Lung (tissue), 12 donors: ENCODE measurements around the gene PLB1. TPM values are rescaled to one million over a fixed set of nuclear protein-coding genes. Genes with fewer than 3 reads are reported as not detected.

Experiments
- ATAC-seq: fragments of 200-7000 bp; cut with Tn5 transposase; one replicate; pipeline ENCODE4 v1.9.1; 2020; ENCODE audit warnings: moderate number of reproducible peaks; ENCODE audit not compliant: insufficient read depth, low FRiP score
- DNase-seq, 3 donors: peaks; one replicate each; pipeline ENCODE4 v3.0.0-alpha.2; 2013 to 2017
- H3K27ac ChIP-seq, 2 donors: one replicate each; pipeline ENCODE4 v1.5.1; 2013; ENCODE audit warnings: mild to moderate bottlenecking in 2 of 2, moderate library complexity in 2 of 2, control low read depth in 1 of 2, inconsistent platforms in 1 of 2, low read depth in 1 of 2, low read length in 1 of 2
- H3K27me3 ChIP-seq, 3 donors: one replicate each; pipeline ENCODE4 v1.5.1; 2013; ENCODE audit warnings: low read length in 2 of 3; ENCODE audit not compliant: control insufficient read depth in 3 of 3, insufficient read depth in 3 of 3
- H3K36me3 ChIP-seq, 4 donors: one replicate each; pipeline ENCODE4 v1.5.1; 2013; ENCODE audit warnings: low read length in 4 of 4, mild to moderate bottlenecking in 1 of 4, moderate library complexity in 1 of 4; ENCODE audit not compliant: control insufficient read depth in 4 of 4, insufficient read depth in 4 of 4
- H3K4me1 ChIP-seq, 5 donors: one replicate each; pipeline ENCODE4 v1.5.1; 2013; ENCODE audit warnings: low read length in 5 of 5, mild to moderate bottlenecking in 2 of 5, moderate library complexity in 1 of 5; ENCODE audit not compliant: control insufficient read depth in 5 of 5, insufficient read depth in 5 of 5
- H3K4me3 ChIP-seq: one replicate; pipeline ENCODE4 v1.5.1; 2013; ENCODE audit warnings: mild to moderate bottlenecking, control low read depth, moderate library complexity
- H3K9ac ChIP-seq, 2 donors: one replicate each; pipeline ENCODE4 v1.5.1; 2013; ENCODE audit warnings: low read length in 2 of 2, control low read depth in 1 of 2; ENCODE audit not compliant: insufficient read depth in 1 of 2
- H3K9me3 ChIP-seq, 4 donors: one replicate each; pipeline ENCODE4 v1.5.1; 2013; ENCODE audit warnings: low read length in 3 of 4, mild to moderate bottlenecking in 1 of 4, moderate library complexity in 1 of 4; ENCODE audit not compliant: control insufficient read depth in 4 of 4, insufficient read depth in 3 of 4
- WGBS, 2 donors: extraction: QIAGEN DNeasy Blood & Tissue Kit; methylation state at CpG; one replicate each; pipeline ENCODE4 v1.1.7; 2013; 5-methylcytosine and 5-hydroxymethylcytosine counted together
- polyA plus RNA-seq, 2 donors: library from polyadenylated mRNA; stranded (reverse); fragments of 200-250 nt; gene quantifications; one replicate each; pipeline ENCODE4 v1.2.1, GENCODE V29; 2013
- total RNA-seq, 2 donors: library from RNA; depleted of rRNA in 1 of 2; stranded (reverse); fragments of >200 nt in 1 of 2; gene quantifications; one replicate each; pipeline ENCODE4 v1.2.1, GENCODE V29; 2014 to 2021
- TF ChIP-seq, protein P1 (sequence below): IDR thresholded peaks from 2 replicates; pipeline ENCODE4 v1.5.1; 2012; ENCODE audit warnings: mild to moderate bottlenecking; ENCODE audit errors: control extremely low read depth, extremely low read depth
- donor health status: control.
- donor health status: control.
- donor health status: Bipolar disorder and iron deficiency.
- donor health status: healthy.
- donor health status: DM: yes; HTN: yes; CAD: no.

The PLB1 gene
- total and polyA plus RNA-seq, 4 donors, result 1.0 to 10.3 (median 6.7) TPM

DNA sequence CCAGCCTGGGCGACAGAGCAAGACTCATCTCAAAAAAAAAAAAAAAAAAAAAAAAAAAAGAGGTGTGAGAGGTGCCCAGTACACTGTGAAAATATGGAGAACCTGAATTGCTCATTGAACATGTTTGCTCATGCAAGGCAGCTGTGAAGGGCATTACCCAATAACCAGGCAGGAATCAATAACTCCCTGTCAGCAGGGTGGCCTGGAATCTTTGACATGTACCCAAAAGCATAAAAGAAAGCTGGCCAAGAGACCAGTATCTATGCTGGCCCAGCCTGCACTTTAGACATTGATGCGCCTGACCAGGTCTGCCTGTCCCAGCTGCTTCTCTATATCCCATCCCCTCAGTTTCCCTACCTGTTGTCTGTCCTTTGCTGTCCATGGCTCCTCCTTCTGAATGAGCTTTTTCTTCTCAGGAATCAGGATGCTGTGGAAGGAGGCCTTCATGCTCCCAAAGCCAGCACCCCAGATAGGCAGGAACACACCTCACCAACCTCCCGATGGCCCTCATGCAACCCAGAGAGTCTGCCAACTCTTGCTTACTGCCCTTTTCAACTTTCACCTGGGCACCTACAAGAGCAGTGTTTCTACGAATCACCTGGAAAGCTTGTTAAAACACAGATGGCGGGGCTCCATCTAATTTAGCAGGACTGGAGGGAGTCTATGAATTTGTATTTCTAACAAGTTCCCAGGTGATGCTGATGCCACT lies 172.4 kb downstream of the PLB1 start:
- Histone ChIP-seq H3K27me3 (no peaks in the 10 kb centered on the region), H3K9ac (no peak overlapping the region), H3K4me3 (no peak overlapping the region), H3K9me3 (peaks cover 0 to 3% (median 0%) of the 10 kb centered on the region in 4 donors), H3K36me3 (no peaks in the 10 kb centered on the region), H3K4me1 (peaks cover 4 to 25% (median 13%) of the 10 kb centered on the region in 5 donors), H3K27ac (no peak overlapping the region)
- ATAC-seq (no peak), DNase-seq (no peak)
- 95 to 96% methylated on average over 5 of the region's 5 CpGs for WGBS, 2 donors
- TF ChIP-seq, protein P1, sequence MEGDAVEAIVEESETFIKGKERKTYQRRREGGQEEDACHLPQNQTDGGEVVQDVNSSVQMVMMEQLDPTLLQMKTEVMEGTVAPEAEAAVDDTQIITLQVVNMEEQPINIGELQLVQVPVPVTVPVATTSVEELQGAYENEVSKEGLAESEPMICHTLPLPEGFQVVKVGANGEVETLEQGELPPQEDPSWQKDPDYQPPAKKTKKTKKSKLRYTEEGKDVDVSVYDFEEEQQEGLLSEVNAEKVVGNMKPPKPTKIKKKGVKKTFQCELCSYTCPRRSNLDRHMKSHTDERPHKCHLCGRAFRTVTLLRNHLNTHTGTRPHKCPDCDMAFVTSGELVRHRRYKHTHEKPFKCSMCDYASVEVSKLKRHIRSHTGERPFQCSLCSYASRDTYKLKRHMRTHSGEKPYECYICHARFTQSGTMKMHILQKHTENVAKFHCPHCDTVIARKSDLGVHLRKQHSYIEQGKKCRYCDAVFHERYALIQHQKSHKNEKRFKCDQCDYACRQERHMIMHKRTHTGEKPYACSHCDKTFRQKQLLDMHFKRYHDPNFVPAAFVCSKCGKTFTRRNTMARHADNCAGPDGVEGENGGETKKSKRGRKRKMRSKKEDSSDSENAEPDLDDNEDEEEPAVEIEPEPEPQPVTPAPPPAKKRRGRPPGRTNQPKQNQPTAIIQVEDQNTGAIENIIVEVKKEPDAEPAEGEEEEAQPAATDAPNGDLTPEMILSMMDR, result no peak

DNA sequence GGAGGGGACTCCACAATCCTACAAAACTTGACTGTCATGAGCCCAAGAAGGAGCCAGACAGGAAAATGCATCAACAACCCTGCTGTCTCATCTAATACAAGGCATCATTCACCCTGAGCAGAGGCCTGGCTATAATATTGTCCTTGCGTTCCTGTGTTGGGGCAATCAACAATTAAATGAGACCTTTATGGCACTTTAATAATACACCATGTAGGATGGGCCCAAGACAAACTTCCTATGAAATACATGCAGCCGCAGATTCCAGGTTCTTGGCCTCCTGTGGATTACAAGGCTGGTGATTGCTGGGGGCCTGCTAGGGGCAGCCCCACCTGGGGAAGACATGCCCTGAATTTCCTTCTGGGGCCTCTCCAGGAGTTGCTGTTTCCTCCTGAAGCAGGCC lies 173.0 kb downstream of the PLB1 start:
- no peak overlapping the region for H3K9ac ChIP-seq
- no peak overlapping the region for H3K4me3 ChIP-seq
- no peak for DNase-seq
- H3K27ac ChIP-seq, result no peak overlapping the region
- TF ChIP-seq, protein P1, result no peak
- no peaks in the 10 kb centered on the region for H3K36me3 ChIP-seq
- no peaks in the 10 kb centered on the region for H3K27me3 ChIP-seq
- H3K4me1 ChIP-seq, result peaks cover under 1 to 19% (median 8%) of the 10 kb centered on the region in 5 donors
- no peak for ATAC-seq
- peaks cover 0 to 3% (median 0%) of the 10 kb centered on the region in 4 donors for H3K9me3 ChIP-seq
- WGBS, 2 donors, result 96 to 98% methylated on average over 2 of the region's 2 CpGs

DNA sequence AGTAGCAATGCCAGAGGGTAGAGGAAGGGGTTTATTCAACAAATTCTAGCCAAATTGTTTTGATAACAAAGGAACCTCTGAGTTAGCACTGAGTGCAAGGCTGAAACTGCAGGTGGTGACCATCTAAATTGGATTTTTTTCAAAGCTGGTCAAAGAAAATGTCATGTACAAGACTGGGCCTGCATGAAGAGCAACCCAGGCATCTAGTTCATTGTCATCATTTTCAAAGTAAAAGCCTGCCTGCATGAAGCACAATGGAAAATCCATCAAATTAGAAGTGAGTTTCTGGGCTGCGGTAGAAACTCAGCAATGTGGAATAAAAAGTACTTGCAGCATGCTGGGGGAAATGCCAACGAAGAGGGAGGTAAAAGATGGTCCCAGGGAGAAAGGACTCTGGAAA lies 175.0 kb downstream of the PLB1 start:
- Histone ChIP-seq H3K36me3 (no peaks in the 10 kb centered on the region), H3K4me1 (no peaks in the 10 kb centered on the region), H3K9ac (no peak overlapping the region), H3K27me3 (no peaks in the 10 kb centered on the region), H3K4me3 (no peak overlapping the region), H3K9me3 (peaks cover 0 to 3% (median 0%) of the 10 kb centered on the region in 4 donors), H3K27ac (no peak overlapping the region)
- ATAC-seq (no peak), DNase-seq (no peak)
- WGBS, 2 donors, result 70 to 84% methylated on average over 2 of the region's 2 CpGs
- TF ChIP-seq, protein P1, result no peak
